Subcutaneous abdominal adipose tissue (tissue), 5 donors: ENCODE data around the gene CADM1.

Source experiments
- H3K27ac ChIP-seq: one replicate; pipeline ENCODE4 v1.7.0; 2013; ENCODE audit warnings: low read depth, mild to moderate bottlenecking, inconsistent platforms, low read length, moderate library complexity
- H3K27me3 ChIP-seq, 5 donors: one replicate each; pipeline ENCODE4 v1.7.0; 2013; ENCODE audit warnings: low read length in 5 of 5, inconsistent platforms in 1 of 5; ENCODE audit not compliant: control insufficient read depth in 5 of 5, insufficient read depth in 4 of 5
- H3K36me3 ChIP-seq, 5 donors: one replicate each; pipeline ENCODE4 v1.7.0; 2013; ENCODE audit warnings: low read length in 5 of 5; ENCODE audit not compliant: control insufficient read depth in 5 of 5, insufficient read depth in 5 of 5
- H3K4me1 ChIP-seq, 5 donors: one replicate each; pipeline ENCODE4 v1.7.0; 2013; ENCODE audit warnings: low read length in 5 of 5, mild to moderate bottlenecking in 3 of 5, moderate library complexity in 1 of 5; ENCODE audit not compliant: control insufficient read depth in 5 of 5, insufficient read depth in 5 of 5
- H3K4me3 ChIP-seq, 5 donors: one replicate each; pipeline ENCODE4 v1.7.0; 2013; ENCODE audit warnings: low read length in 5 of 5, low read depth in 1 of 5
- H3K9ac ChIP-seq, 5 donors: one replicate each; pipeline ENCODE4 v1.7.0; 2013; ENCODE audit warnings: low read length in 5 of 5, mild to moderate bottlenecking in 4 of 5, moderate library complexity in 3 of 5
- H3K9me3 ChIP-seq, 5 donors: one replicate each; pipeline ENCODE4 v1.7.0; 2013; ENCODE audit warnings: low read length in 5 of 5; ENCODE audit not compliant: control insufficient read depth in 5 of 5
- donor health status: healthy.
- donor health status: healthy.
- donor health status: healthy.
- donor health status: healthy.
- donor health status: healthy.

Gene CADM1

DNA sequence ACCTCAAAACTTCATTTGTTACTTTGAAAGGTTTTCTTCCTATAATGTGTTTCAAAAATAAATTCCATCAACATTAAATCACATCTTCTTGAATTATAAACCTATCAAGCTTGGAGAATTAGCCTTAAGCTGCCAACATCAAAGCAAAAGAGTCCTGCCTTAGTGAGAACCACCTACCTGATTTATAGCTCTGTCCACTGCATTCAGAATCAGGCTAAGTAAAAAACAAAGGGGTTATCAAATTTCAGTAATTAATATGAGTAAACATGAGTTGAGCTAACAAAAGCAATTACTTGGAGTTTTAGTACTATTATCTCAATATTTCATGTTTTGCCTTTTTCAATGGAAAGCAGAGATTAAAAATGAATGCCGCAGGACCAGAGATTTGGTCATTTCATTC is 73.9 kb downstream of the CADM1 start:
- H3K27ac ChIP-seq = no peak overlapping the region

GRCh38 chr11:115428306-115428705 is 75.9 kb downstream of the CADM1 start:
- Histone ChIP-seq H3K4me3 (no peak overlapping the region), H3K27ac (no peak overlapping the region), H3K36me3 (no peaks in the 10 kb centered on the region), H3K9ac (no peak overlapping the region), H3K4me1 (no peaks in the 10 kb centered on the region), H3K9me3 (no peaks in the 10 kb centered on the region), H3K27me3 (no peaks in the 10 kb centered on the region)

More for the DNA sequence above, 73.9 kb downstream of the CADM1 start:
- Histone ChIP-seq H3K9me3 (no peaks in the 10 kb centered on the region), H3K9ac (no peak overlapping the region), H3K4me3 (no peak overlapping the region), H3K27me3 (no peaks in the 10 kb centered on the region), H3K4me1 (no peaks in the 10 kb centered on the region), H3K36me3 (no peaks in the 10 kb centered on the region)

- Histone ChIP-seq H3K4me3 (no peak overlapping the region), H3K27ac (no peak overlapping the region), H3K27me3 (no peaks in the 10 kb centered on the region), H3K9ac (no peak overlapping the region), H3K4me1 (no peaks in the 10 kb centered on the region), H3K36me3 (no peaks in the 10 kb centered on the region), H3K9me3 (no peaks in the 10 kb centered on the region)
These were observed 78.4 kb downstream of the CADM1 start for GRCh38 chr11:115425816-115426215.

GRCh38 chr11:115425250-115425649 is 79.0 kb downstream of the CADM1 start:
- H3K4me3 ChIP-seq = no peak overlapping the region
- no peaks in the 10 kb centered on the region for H3K36me3 ChIP-seq
- no peak overlapping the region for H3K27ac ChIP-seq

GRCh38 chr11:115423728-115424459 is 80.3 kb downstream of the CADM1 start:
- H3K4me1 ChIP-seq = no peaks in the 10 kb centered on the region

More at GRCh38 chr11:115425250-115425649, 79.0 kb downstream of the CADM1 start:
- Histone ChIP-seq H3K27me3 (no peaks in the 10 kb centered on the region), H3K4me1 (no peaks in the 10 kb centered on the region), H3K9me3 (no peaks in the 10 kb centered on the region), H3K9ac (no peak overlapping the region)

DNA sequence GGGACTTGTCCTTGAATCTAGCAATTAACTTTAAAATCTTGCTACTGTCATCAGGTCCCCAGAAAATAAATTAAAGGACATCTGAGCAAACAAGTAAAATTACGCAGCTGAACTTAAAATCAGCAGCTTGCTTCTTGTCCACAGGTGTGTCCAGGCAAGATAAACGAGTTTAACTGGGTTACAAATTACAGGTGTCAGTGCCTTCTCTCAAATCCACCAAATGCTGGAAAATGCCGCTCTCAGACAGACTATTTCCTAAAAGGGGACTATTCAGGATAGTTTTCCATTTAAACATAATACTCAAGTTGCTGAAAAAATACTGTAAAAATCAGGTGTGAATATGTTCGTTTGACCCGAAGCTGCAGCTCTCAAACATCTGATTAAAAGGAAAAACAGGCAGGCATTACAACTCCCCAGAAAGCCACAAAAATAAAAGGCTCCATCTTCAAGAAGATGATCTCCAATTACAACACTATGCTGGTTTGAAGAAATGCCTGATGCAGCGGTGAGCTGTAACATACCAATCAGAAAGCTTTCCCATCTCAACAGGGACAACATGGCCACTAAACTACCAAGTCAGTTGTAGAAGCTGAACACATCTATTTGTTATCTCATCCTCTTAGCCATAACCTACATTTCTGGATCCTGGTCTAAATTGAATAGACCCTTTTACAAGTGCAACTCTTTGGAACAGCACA is 82.1 kb downstream of the CADM1 start:
- H3K4me3 ChIP-seq = no peak overlapping the region
- H3K9me3 ChIP-seq = no peaks in the 10 kb centered on the region
- H3K9ac ChIP-seq = no peak overlapping the region
- no peaks in the 10 kb centered on the region for H3K27me3 ChIP-seq
- no peaks in the 10 kb centered on the region for H3K36me3 ChIP-seq
- no peak overlapping the region for H3K27ac ChIP-seq
- no peaks in the 10 kb centered on the region for H3K4me1 ChIP-seq

More at GRCh38 chr11:115423728-115424459, 80.3 kb downstream of the CADM1 start:
- Histone ChIP-seq H3K9ac (no peak overlapping the region), H3K36me3 (no peaks in the 10 kb centered on the region), H3K4me3 (no peak overlapping the region), H3K27me3 (no peaks in the 10 kb centered on the region), H3K9me3 (no peaks in the 10 kb centered on the region), H3K27ac (no peak overlapping the region)

- Histone ChIP-seq H3K27me3 (no peaks in the 10 kb centered on the region), H3K36me3 (no peaks in the 10 kb centered on the region), H3K4me1 (no peaks in the 10 kb centered on the region), H3K27ac (no peak overlapping the region), H3K4me3 (no peak overlapping the region), H3K9ac (no peak overlapping the region), H3K9me3 (no peaks in the 10 kb centered on the region)
These were observed 82.7 kb downstream of the CADM1 start for GRCh38 chr11:115421352-115421991.

- Histone ChIP-seq H3K9ac (no peak overlapping the region), H3K27me3 (no peaks in the 10 kb centered on the region), H3K9me3 (no peaks in the 10 kb centered on the region), H3K36me3 (no peaks in the 10 kb centered on the region), H3K4me1 (no peaks in the 10 kb centered on the region), H3K4me3 (no peak overlapping the region), H3K27ac (no peak overlapping the region)
These were observed 83.7 kb downstream of the CADM1 start for GRCh38 chr11:115420505-115420904.

GRCh38 chr11:115418626-115419025 is 85.6 kb downstream of the CADM1 start:
- no peak overlapping the region for H3K27ac ChIP-seq
- H3K36me3 ChIP-seq = no peaks in the 10 kb centered on the region
- H3K4me3 ChIP-seq = no peak overlapping the region
- peaks cover 0 to 2% (median 0%) of the 10 kb centered on the region in 5 donors for H3K4me1 ChIP-seq
- H3K9ac ChIP-seq = no peak overlapping the region
- no peaks in the 10 kb centered on the region for H3K9me3 ChIP-seq
- no peaks in the 10 kb centered on the region for H3K27me3 ChIP-seq

DNA sequence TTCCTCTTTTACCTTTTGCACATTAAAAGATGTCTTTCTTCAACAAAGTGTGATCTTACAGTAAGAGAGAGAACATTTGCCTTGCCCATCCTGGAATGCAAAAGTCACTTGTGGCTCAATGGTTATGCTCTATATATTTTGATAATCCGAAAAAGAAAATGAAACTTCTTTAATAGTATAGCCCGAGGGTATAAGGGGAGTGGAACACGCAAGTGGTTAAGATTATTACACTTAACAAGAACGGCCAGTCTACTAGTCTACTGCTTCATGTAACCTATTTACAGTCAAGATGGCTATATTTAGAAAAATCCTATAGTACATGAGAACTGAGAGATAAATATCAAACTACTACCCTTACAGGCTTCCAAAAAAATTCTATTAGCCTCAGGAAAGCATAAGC is 86.1 kb downstream of the CADM1 start:
- Histone ChIP-seq H3K9me3 (no peaks in the 10 kb centered on the region), H3K4me1 (peaks cover 0 to 6% (median 0%) of the 10 kb centered on the region in 5 donors), H3K27ac (no peak overlapping the region), H3K36me3 (no peaks in the 10 kb centered on the region), H3K27me3 (no peaks in the 10 kb centered on the region), H3K4me3 (no peak overlapping the region), H3K9ac (no peak overlapping the region)
